Activated CD4-positive, alpha-beta T cell treated with anti-CD3 and anti-CD28 coated beads, Interleukin-2, amount 50 U/mL, for 16 hours (primary cell): ENCODE data around the gene GSTCD.
"Not testable (repeated sequence)": the region's sequence is repeated elsewhere in the genome, so short reads cannot be mapped to it uniquely, and the experiment has no call there.

Experiments
- DNase-seq: peaks from one replicate; pipeline ENCODE4 v3.0.0-alpha.2; 2020

The GSTCD gene

GRCh38 chr4:105808750-105809041, 100.1 kb downstream of the GSTCD start:
- no peak for DNase-seq

- DNase-seq = no peak
Observed at GRCh38 chr4:105815701-105816100, 107.1 kb downstream of the GSTCD start.

GRCh38 chr4:105822061-105822460, 113.5 kb downstream of the GSTCD start:
- DNase-seq = no peak

GRCh38 chr4:105828074-105828473, 119.5 kb downstream of the GSTCD start:
- DNase-seq = no peak

GRCh38 chr4:105831189-105831588, 122.6 kb downstream of the GSTCD start:
- DNase-seq = no peak

GRCh38 chr4:105835177-105835576, 126.6 kb downstream of the GSTCD start:
- no peak for DNase-seq

GRCh38 chr4:105836537-105836936, 128.0 kb downstream of the GSTCD start:
- DNase-seq = no peak

- DNase-seq = no peak
Observed at GRCh38 chr4:105837037-105837436, 128.5 kb downstream of the GSTCD start.

- no peak for DNase-seq
Observed at GRCh38 chr4:105838082-105838481, 129.5 kb downstream of the GSTCD start.

- no peak for DNase-seq
Observed at GRCh38 chr4:105840426-105841174, 132.0 kb downstream of the GSTCD start.

GRCh38 chr4:105843941-105844340, 135.4 kb downstream of the GSTCD start:
- DNase-seq = no peak

- DNase-seq = no peak
Observed at GRCh38 chr4:105845559-105845958, 137.0 kb downstream of the GSTCD start.

GRCh38 chr4:105848359-105848758, 139.8 kb downstream of the GSTCD start:
- DNase-seq = not testable (repeated sequence)

- DNase-seq = no peak
Observed at GRCh38 chr4:105851196-105851595, 142.6 kb downstream of the GSTCD start.

GRCh38 chr4:105852230-105852629, 143.6 kb downstream of the GSTCD start:
- DNase-seq = not testable (repeated sequence)

GRCh38 chr4:105858466-105859040, 150.0 kb downstream of the GSTCD start:
- DNase-seq = no peak

- DNase-seq = no peak
Observed at GRCh38 chr4:105859233-105859632, 150.6 kb downstream of the GSTCD start.

GRCh38 chr4:105870963-105871362, 162.4 kb downstream of the GSTCD start:
- DNase-seq = no peak

GRCh38 chr4:105871997-105872396, 163.4 kb downstream of the GSTCD start:
- no peak for DNase-seq

- no peak for DNase-seq
Observed at GRCh38 chr4:105875233-105875632, 166.6 kb downstream of the GSTCD start.

- DNase-seq = no peak
Observed at GRCh38 chr4:105878668-105879067, 170.1 kb downstream of the GSTCD start.

GRCh38 chr4:105887508-105887907, 178.9 kb downstream of the GSTCD start:
- no peak for DNase-seq

GRCh38 chr4:105894660-105895582, 186.3 kb downstream of the GSTCD start, which contains the start of gene NPNT:
Gene NPNT, plus strand, starts transcription at chr4:105895471. Its CDS starts 182 bp downstream, at chr4:105895653.
- DNase-seq = no peak
